Activated naive CD4-positive, alpha-beta T cell treated with anti-CD3 and anti-CD28 coated beads for 36 hours (primary cell): Measurements from ENCODE around the gene GRIN2A. TPM values are rescaled to one million over a fixed set of nuclear protein-coding genes. Genes with fewer than 3 reads are reported as not detected.

Experiments
- CTCF ChIA-PET: fragments of 350-600 bp; sonication (Branson Sonifier 250); formaldehyde crosslinking; loops from one replicate; lab custom pipeline; 2021; ENCODE audit warnings: antibody characterized with exemption; lab: Charles Lee
- DNase-seq: peaks from one replicate; pipeline ENCODE4 v3.0.0-alpha.2; 2020
- H3K27ac Mint-ChIP-seq: one replicate; pipeline ENCODE4 v1.8.0; 2021; ENCODE audit warnings: mild to moderate bottlenecking, mixed read lengths
- H3K27me3 Mint-ChIP-seq: one replicate; pipeline ENCODE4 v1.8.0; 2021; ENCODE audit warnings: low read depth, mixed read lengths
- H3K36me3 Mint-ChIP-seq: one replicate; pipeline ENCODE4 v1.8.0; 2021; ENCODE audit warnings: low read depth, mixed read lengths
- H3K4me1 Mint-ChIP-seq: one replicate; pipeline ENCODE4 v1.8.0; 2021; ENCODE audit warnings: low read depth, mixed read lengths
- H3K4me3 Mint-ChIP-seq: one replicate; pipeline ENCODE4 v1.8.0; 2021; ENCODE audit warnings: mild to moderate bottlenecking, moderate library complexity, mixed read lengths
- H3K9me3 Mint-ChIP-seq: one replicate; pipeline ENCODE4 v1.8.0; 2021; ENCODE audit warnings: mixed read lengths
- intact Hi-C: fragments of 100-400 bp; cut with micrococcal nuclease; formaldehyde crosslinking; loops from one replicate; pipeline ENCODE4 v1.15.1; 2023
- total RNA-seq, 2 experiments: library from RNA; stranded (reverse); gene quantifications; one replicate each; pipeline ENCODE4 v1.2.3, GENCODE V29; 2021

The GRIN2A gene
- total RNA-seq, 2 experiments from 2014 or later = not detected

GRCh38 chr16:9706217-9706836 lies 475.9 kb downstream of the GRIN2A start:
- Mint-ChIP-seq H3K27ac (no peak overlapping the region), H3K4me3 (no peak overlapping the region), H3K9me3 (no peaks in the 10 kb centered on the region), H3K4me1 (no peaks in the 10 kb centered on the region), H3K27me3 (no peaks in the 10 kb centered on the region), H3K36me3 (no peaks in the 10 kb centered on the region)
- CTCF ChIA-PET = no interaction called here
- DNase-seq = no peak
- intact Hi-C loops = no loop called here

DNA sequence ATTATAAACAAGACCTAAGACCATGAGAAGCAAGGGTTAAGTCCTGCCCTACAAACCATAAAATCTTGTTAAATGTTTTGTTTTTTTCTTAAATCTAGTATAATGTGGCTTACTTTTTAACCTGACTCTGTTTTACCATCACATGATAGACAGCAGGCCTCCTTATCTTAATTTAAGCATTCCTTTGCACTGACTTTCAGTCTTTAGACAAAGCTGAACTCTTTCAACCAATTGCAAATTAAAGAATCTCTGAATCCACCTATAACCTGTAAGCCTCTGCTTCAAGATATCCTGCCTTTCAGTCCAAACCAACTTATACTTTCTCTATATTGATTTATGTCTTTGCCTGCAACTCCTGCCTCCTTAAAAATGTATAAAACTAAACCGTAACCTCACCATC lies 478.5 kb downstream of the GRIN2A start:
- intact Hi-C loops = no loop called here
- Mint-ChIP-seq H3K9me3 (no peaks in the 10 kb centered on the region), H3K36me3 (no peaks in the 10 kb centered on the region), H3K4me1 (no peaks in the 10 kb centered on the region), H3K27ac (no peak overlapping the region), H3K4me3 (no peak overlapping the region), H3K27me3 (no peaks in the 10 kb centered on the region)
- CTCF ChIA-PET = no interaction called here
- DNase-seq = no peak

Other genes with a start within 250 kb of the GRIN2A start
- gene ATF7IP2, start 203.6 kb upstream of the GRIN2A start, total RNA-seq = 10 to 100 TPM; 17.6 to 18.4 TPM